KOPT-K1 (cell line): ENCODE data around the gene PBX4.

Source experiments
- H3K27ac ChIP-seq: fragments of 200-600 bp; sonication (generic); 2 replicates; pipeline ENCODE4 v1.5.1; 2016; ENCODE audit warnings: antibody characterized with exemption, mild to moderate bottlenecking, low read depth, low read length; ENCODE audit not compliant: poor library complexity, severe bottlenecking
- H3K36me3 ChIP-seq: fragments of 200-600 bp; sonication (generic); 2 replicates; pipeline ENCODE4 v1.5.1; 2017; ENCODE audit warnings: antibody characterized with exemption, mild to moderate bottlenecking, low read length, moderate library complexity; ENCODE audit not compliant: insufficient read depth
- H3K9me3 ChIP-seq: fragments of 200-600 bp; sonication (generic); 2 replicates; pipeline ENCODE4 v1.5.1; 2017; ENCODE audit warnings: antibody characterized with exemption, low read length, mild to moderate bottlenecking; ENCODE audit not compliant: insufficient read depth, poor library complexity, severe bottlenecking

PBX4 gene

DNA sequence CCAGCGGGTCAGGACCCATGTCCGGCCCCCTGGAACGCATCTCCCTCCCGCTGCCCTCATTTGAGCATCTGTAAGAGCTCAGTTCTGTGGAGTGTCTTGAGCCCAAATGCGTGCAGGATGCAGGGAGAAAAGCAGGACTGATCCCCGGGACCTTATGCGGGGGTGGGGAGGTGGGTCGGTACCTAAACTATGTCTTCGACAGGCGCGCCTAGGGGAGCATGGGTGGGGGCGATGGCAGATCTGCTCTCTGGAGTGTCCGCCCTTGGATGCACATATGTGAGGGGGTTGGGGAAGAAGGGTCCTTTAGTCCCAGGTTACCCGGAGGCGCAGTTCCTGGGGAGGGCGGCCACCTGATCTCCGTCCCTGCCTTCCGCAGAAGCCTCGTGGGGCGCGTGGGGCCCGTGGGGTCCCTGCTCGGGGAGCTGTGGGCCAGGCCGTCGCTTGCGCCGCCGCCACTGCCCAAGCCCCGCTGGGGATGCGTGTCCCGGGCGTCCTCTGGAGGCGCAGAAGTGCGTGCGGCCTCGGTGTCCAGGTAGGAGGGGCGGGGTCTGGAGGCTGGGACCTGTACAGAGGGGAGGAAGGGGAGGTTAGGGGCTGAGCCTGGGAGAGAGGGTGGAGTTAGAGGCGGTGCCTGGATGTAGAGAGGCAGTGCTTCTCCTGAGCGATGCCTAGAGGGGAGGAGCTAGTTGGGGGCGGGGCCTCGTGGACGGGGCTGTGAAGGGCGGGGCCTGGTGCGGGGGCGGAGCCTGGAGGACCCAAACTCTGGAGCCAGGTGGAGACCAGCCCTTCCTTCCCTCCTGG is 77.6 kb downstream of the PBX4 start:
- Histone ChIP-seq H3K36me3 (no peaks in the 10 kb centered on the region), H3K9me3 (no peaks in the 10 kb centered on the region)

DNA sequence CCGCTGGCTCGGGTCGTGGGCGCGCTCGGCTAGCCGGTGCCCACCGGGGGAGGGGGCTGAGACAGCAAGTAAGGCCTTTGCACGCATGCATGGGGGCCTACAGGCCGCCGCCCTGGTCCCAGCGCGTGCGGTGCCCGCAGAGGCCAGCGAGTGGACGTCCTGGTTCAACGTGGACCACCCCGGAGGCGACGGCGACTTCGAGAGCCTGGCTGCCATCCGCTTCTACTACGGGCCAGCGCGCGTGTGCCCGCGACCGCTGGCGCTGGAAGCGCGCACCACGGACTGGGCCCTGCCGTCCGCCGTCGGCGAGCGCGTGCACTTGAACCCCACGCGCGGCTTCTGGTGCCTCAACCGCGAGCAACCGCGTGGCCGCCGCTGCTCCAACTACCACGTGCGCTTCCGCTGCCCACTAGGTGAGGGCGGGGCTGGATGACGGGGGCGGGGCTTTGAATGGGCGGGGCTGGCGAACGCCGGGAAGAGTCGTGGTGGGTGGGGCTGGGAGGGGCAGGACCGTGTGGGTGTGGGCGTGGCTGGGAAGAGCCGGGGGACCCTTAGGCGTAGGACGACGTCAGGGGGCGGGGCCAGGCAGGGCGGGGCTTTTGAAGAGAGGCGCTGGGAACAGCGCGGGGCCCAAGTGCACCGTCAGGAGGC is 78.3 kb downstream of the PBX4 start:
- H3K36me3 ChIP-seq: no peaks in the 10 kb centered on the region; the same call in 1 of the 2 replicates
- H3K9me3 ChIP-seq: no peaks in the 10 kb centered on the region
- H3K27ac ChIP-seq: no peak overlapping the region

More for the DNA sequence above, 77.6 kb downstream of the PBX4 start:
- H3K27ac ChIP-seq: no peak overlapping the region

DNA sequence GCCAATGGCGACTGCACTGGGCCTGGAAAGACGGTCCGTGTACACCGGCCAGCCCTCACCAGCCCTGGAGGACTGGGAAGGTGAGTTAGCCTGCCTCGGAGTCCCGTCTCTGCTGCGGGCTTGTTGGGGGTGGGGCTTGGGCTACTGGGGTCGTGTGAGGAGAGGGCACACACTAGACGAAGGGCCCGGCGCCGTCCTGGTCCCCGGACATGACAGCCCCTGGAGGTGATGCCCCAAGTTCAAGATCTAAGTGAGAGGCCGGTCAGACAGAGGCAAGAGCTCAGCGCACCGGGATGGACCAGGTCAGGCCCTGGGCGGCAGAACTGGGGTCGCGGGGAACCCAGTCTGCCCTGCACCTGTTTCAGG is 78.8 kb downstream of the PBX4 start:
- Histone ChIP-seq H3K27ac (no peak overlapping the region), H3K9me3 (no peaks in the 10 kb centered on the region), H3K36me3 (no peaks in the 10 kb centered on the region; the same call in 1 of the 2 replicates)

DNA sequence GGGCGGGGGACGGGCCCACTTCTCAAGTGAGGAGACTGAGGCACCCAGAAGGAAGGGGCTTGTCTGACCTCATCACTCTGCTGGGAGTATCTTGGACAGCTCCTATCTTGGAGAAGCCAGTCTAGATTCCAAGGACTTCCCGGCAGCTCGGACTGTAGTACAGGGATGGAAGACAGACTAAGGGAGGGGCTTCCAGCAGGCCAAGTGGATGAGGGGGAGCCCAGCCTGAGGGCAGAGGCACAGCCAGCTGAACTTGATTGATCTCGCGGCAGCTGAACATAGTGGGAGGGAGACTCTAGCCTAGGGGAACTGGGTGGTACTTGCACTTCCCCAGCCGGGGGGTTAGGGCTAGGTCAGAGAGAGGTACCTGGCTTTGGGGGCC is 79.7 kb downstream of the PBX4 start:
- H3K27ac ChIP-seq: no peak overlapping the region

DNA sequence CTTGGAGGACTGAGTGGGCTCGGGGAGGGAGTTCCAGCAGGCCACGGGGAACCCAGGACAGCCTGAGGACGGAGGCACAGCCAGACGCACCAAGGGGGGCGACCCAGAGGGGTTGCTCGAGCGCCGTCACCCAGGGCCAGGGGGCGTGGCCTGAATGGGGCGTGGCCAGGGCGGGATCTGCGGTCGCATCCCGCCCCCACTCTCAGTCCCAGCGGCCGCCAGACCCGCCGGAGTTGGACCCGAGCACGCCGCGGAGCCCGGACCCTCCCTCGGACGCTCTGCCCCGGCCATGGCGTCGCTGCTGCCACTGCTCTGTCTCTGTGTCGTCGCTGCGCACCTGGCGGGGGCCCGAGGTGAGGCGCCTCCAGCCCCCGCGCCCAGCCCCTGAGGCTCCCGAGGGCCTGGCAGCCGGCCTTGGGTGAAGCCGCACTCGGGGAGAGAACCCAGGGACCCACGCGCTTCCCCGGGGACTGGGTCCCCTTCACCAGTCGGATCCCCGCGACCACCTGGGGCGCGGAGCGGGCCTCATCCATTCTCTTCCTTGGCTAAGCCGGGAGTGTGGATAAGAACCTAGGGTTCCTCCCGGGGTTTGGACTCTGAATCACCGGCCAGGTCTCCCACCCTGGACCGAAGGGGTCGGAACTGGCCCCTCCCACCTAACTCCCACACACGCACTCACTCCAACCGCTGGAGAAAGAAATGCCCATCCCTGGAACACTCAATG is 80.3 kb downstream of the PBX4 start, which contains the start of gene CILP2:
Gene CILP2, plus strand, starts transcription at position 205 of the 724 bp plus-strand sequence. Its CDS starts 85 bp downstream, at position 290.
- H3K36me3 ChIP-seq: no peaks in the 10 kb centered on the region; the same call in 1 of the 2 replicates
- H3K9me3 ChIP-seq: no peaks in the 10 kb centered on the region
- no peak within 1 kb of the TSS for H3K27ac ChIP-seq

More for the DNA sequence above, 79.7 kb downstream of the PBX4 start:
- no peaks in the 10 kb centered on the region for H3K9me3 ChIP-seq
- no peaks in the 10 kb centered on the region; the same call in 1 of the 2 replicates for H3K36me3 ChIP-seq

DNA sequence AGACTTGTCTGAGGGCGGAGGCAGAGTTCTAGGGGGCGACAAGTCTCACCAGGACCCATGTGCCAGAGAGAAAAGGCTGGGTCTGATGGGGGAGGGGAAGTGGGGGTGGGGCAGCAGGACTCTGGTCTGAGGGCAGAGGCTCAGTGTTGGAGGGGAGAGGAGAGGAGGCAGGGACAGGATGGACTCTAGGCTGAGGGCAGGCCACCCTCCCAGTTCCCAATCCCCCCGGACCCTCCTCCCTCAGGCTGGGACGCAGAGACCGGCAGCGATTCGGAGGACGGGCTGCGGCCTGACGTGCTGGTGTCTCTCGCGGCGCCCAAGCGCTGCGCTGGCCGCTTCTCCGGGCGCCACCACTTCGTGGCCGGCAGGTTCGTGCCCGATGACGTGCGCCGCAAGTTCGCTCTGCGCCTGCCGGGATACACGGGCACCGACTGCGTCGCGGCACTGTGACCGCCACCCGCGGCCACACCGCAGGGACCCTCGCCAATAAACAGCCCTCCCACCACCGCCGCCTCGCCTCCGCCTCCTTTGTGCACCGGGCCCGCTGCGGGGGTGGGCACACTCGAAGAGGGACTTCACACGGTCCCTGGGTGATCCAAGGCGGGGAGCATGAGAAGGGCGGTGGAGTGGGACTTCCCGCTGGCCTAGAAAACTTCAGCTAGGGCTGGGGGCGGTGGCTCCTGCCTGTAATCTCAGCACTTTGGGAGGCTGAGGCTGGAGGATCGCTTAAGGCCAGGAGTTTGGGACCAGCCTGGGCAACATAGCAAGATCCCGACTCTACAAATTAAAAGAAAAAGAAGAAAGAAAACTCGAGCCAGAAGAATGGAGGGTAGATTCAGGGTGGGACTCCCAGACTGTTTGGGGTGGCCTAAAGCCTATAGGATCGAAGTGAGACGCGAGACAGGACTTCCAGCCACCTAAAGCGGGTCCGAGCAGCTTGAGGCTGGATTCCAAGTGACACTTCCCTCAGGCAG is 81.1 kb downstream of the PBX4 start:
- Histone ChIP-seq H3K36me3 (no peaks in the 10 kb centered on the region; the same call in 1 of the 2 replicates), H3K9me3 (no peaks in the 10 kb centered on the region), H3K27ac (no peak overlapping the region)

DNA sequence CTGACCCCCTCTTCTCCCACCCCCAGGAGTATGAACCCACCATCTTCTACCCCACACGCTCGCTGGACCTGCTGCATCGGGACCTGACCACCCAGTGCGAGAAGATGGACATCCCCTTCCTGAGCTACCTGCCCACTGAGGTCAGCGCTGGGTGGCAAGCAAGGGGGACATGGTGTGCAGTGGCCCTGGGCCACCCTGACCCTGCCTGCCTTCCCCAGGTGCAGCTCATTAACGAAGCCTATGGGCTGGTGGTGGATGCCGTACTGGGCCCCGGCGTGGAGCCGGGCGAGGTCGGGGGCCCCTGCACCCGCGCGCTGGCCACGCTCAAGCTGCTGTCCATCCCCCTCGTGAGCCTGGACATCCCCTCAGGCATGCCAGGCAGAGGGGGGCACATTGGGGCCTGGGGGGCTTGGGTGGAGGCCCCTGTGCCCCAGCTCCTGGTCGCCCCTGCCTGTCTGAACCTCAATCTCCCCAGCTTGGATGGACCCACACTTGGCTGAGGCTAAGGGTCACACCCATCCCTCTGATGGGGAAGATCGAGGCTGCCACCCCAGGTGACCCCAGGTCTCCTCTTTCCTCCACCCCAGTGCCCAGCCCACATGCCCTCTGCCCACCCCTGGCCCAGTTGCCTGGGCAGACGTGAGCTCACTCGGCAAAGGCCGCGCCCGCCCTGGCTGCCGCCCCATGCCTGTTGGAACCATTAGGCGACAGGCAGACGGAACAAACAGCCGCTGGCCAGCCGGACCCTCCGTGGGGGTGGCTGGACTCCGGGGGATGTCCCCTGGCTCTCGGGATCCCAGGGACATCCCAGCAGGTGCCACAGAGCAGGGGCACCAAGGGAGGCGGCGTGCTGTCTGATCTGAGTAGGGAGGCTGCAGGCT is 82.9 kb downstream of the PBX4 start:
- Histone ChIP-seq H3K27ac (no peak overlapping the region), H3K9me3 (no peaks in the 10 kb centered on the region), H3K36me3 (peaks cover 15% of the 10 kb centered on the region; the same call in 1 of the 2 replicates)

DNA sequence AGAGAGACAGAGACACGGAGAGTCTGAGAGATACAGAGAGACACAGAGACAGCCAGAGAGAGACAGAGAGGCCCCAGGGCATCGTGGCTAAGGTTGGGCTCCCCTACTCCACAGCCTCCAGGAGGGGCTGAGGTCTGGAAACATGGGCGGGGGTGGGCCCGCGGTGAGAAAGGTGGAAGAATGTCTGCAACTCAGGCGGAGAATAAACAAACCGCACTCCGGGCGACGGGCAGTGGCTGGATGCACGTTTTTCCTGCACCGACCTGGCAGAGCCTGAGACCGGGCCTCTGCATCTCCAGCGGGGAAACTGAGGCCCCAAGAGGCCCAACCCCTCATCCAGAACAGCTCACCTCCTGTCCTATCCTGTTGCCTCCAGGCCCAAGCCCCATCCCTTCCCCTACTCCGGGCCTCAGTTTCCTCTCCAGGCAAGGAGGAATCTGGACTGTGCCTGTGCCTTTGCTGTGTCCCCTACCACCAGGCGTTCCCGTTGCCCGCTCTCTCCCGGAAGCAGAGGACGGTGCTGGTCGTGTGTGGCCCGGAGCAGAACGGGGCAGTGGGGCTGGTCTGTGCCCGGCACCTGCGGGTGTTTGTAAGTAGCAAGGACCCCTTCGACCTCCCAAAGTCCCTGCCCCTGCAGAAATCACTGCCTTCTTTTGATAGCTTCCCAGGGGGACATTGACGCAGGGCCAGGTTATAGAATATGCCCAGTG is 83.8 kb downstream of the PBX4 start:
- Histone ChIP-seq H3K9me3 (no peaks in the 10 kb centered on the region), H3K36me3 (peaks cover 22% of the 10 kb centered on the region; the same call in 1 of the 2 replicates), H3K27ac (no peak overlapping the region)

DNA sequence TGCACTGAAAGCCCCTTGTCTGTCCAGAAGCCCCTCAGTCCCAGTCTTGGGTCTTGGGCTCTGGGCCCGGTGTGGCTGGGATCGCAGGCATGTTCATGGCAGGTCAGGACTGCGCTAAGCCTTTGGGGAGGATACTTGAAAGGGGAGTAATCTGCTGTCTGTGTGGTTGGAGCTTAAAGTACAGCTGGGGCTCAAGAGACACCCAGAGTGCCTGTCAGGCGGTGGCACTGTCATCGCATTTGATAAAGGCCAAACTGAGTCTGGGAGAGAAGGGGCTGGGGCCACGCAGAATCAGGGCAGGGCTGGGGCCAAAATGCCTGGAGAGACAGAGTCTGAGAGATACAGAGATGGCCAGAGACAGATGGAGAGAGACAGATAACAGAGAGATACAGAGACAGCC is 84.6 kb downstream of the PBX4 start:
- Histone ChIP-seq H3K27ac (no peak overlapping the region), H3K9me3 (no peaks in the 10 kb centered on the region), H3K36me3 (peaks cover 31% of the 10 kb centered on the region; the same call in 1 of the 2 replicates)

DNA sequence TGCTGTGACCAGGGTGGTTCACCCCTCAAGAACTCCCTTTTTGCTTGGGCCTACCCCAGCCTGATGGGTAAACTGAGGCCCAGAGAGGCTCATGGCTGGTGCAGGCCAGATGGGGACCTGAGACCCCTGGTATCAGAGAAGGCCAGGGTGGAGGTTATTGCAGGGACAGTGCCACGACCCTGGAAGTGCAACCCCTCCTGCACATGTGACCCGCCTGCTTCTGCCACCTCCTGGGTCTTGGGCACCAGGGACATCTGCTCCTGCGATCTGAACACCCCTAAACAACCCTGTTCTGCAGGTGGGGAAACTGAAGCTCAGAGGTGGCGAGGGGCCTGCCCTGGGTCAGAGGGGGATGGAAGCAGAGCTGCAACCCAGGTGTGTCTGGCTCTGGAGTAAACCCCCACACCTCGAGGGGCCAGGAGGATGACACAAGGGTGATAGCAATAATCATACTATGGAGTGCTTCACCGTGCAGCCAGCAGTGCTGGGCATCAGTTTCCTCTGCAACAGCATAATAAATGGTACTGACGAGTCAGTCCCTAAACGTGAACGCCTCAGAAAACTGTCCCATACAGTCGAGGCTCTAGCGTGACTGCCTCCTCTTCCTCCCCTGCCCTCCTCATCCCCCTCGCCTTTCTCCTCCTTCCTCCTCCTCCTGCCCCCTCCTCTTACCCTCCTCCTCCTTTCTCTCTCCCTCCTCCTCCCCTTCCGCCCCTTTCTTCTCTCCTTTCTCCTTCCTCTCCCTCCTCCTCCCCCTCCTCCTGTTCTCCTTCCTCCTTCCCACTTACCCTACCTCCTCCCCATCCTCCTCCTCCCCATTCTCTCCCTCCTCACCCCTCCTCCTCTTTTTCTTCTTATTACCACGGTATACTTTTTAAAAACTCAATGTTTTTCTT is 85.4 kb downstream of the PBX4 start:
- Histone ChIP-seq H3K27ac (no peak overlapping the region), H3K9me3 (no peaks in the 10 kb centered on the region), H3K36me3 (peaks cover 39% of the 10 kb centered on the region)

DNA sequence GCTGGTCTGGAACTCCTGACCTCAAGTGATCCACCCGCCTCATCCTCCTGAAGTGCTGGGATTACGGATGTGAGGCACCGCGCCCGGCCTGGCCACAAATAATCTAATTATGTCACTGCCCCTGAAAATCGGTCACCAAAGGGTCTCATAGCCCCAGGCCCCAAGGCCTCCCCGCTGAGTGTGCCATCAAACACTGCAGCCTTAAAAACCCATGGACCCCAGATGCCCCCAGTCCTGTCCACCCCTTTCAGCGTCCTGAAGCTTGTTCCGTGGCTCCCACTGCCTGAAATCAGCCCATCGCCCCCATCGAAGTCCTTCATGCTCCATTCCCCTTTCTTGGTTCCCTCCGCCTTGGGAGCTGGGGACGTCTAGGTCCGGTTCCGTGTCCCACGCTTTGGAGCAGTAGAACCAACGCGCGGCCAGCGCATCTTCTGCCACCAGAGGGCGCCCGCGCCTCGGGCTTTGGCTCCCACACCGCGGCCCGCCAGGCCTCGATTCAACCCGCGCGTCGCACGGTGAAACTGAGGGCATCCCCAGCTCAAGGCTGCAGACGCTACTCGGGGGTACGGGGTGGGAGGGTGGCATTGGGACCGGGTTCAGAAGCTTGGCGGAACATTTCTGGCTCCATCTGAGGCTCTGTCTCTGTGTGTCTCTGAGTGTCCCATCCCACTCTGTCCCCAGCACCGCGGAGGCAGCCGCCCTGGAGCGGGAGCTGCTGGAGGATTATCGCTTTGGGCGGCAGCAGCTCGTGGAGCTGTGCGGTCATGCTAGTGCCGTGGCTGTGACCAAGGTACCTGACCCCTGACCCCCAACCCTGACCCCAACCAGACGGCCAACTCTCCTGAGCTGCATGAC is 86.3 kb downstream of the PBX4 start:
- peaks cover 47% of the 10 kb centered on the region for H3K36me3 ChIP-seq
- H3K27ac ChIP-seq: no peak overlapping the region
- H3K9me3 ChIP-seq: no peaks in the 10 kb centered on the region

DNA sequence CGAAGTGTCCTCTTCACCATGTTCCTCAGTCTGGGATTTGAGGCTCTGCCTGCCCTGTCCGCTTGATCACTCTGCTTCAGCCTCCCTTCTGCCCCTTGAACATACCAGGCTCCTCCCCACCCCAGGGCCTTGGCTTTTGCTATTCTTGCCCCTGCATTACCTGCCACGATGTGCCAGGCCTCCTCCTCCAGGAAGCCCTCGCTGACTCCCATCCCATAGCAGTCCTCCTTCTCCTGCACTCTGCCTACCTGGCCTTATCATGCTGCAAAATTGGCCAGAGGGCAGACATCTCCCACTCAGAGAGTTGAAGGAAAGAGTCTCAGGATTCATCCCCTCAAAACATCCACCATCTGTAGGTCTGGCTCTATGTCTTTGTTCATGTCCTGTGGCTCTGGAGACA is 87.6 kb downstream of the PBX4 start:
- Histone ChIP-seq H3K9me3 (no peaks in the 10 kb centered on the region), H3K27ac (no peak overlapping the region), H3K36me3 (peaks cover 58% of the 10 kb centered on the region)
